ENCODE data around the gene UROS. TPM values are rescaled to one million over a fixed set of nuclear protein-coding genes. Genes with fewer than 3 reads are reported as not detected.

UROS gene
- total and polyA plus RNA-seq, 8 donors = 8.2 to 60.9 (median 22.5) TPM

DNA sequence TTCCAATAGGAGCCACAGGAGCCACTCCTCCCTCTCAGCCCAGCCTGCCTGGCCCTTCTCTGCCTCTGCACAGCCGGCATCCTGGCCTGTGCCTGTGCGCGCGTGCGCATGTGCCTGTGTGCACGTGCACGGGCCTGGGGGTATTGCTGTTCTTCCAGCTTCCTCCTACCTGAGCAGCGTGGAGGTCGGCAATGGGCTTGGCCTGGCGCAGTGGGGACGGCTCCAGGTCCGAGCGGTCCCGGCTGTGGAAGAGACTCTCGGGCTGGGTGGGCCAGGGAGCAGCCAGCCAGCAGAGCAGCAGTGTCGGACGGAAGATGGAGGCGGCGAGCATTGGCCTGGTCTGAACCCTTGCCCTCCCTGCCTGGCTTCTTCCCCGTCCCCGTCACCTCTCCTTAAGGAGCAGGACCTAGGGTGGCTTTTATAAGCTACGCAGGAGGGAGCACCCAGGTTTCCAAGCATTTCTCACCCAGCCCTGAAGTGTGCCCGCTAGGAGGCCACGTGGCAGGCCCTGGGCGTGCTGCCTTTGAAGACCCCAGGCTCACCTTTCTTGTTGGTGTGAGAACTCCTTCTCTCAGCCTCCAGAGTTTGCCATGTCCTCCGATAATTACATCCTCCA is 47.5 kb downstream of the UROS start, which contains the start of gene MMP21:
Gene MMP21 (minus strand): TSS at position 331 of the 616 bp plus-strand sequence. CDS start 0 bp downstream, at position 331.
- H3K9me3 ChIP-seq = no peaks in the 10 kb centered on the region
- peaks cover 0 to 7% (median 0%) of the 10 kb centered on the region in 4 donors for H3K4me1 ChIP-seq
- H3K4me3 ChIP-seq = no peak within 1 kb of the TSS
- H3K36me3 ChIP-seq = no peaks in the 10 kb centered on the region
- no peak within 1 kb of the TSS for H3K27ac ChIP-seq
- no peak for DNase-seq
- intact Hi-C loops (cut with DNase I; ENCODE audit: low total_unique reads) = no loop called here
- TF ChIP-seq, protein P1, sequence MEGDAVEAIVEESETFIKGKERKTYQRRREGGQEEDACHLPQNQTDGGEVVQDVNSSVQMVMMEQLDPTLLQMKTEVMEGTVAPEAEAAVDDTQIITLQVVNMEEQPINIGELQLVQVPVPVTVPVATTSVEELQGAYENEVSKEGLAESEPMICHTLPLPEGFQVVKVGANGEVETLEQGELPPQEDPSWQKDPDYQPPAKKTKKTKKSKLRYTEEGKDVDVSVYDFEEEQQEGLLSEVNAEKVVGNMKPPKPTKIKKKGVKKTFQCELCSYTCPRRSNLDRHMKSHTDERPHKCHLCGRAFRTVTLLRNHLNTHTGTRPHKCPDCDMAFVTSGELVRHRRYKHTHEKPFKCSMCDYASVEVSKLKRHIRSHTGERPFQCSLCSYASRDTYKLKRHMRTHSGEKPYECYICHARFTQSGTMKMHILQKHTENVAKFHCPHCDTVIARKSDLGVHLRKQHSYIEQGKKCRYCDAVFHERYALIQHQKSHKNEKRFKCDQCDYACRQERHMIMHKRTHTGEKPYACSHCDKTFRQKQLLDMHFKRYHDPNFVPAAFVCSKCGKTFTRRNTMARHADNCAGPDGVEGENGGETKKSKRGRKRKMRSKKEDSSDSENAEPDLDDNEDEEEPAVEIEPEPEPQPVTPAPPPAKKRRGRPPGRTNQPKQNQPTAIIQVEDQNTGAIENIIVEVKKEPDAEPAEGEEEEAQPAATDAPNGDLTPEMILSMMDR (IDR thresholded peaks at IDR 0.05) = no peak
- no peak for TF ChIP-seq POLR2A (IDR thresholded peaks at IDR 0.05)
- no peak for TF ChIP-seq POLR2AphosphoS5 (IDR thresholded peaks at IDR 0.05)
- no peak for TF ChIP-seq EP300 (IDR thresholded peaks at IDR 0.05)
- 89 to 93% (median 90%) methylated on average over 12 to 26 of the region's 26 CpGs for WGBS, 5 donors
- H3K27me3 ChIP-seq = peaks cover 0 to 14% (median 0%) of the 10 kb centered on the region in 3 donors

DNA sequence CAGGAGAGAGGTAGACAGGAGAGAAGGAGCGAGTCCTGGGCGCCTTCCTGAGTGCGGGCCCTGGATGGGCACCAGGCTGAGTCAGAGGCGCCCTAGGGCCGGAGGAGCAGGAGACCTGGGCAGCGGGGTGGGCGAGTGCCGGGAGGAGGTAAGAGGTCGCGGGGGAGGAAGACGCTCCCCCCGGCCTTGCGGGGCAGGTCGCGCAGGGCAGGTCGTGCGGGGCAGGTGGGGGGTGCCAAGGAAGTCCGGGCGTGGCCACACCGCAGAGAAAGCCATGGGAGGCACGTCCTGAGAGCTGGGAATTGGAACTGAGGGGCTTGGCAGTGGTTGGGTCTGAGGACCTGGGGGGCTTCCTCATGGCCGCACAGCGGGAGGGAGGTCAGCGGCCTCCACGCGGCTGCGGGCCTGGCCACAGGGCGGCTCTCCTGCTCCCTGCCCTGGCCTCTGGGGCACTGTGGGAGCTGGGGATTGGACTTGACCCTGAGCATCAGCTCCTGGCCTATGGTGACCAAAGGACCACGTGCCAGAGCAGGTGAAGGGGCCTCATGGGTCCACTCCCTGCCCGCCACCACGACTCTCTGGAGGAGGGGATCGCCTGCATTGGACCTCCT is 48.4 kb downstream of the UROS start:
- intact Hi-C loops (cut with DNase I; ENCODE audit: low total_unique reads) = no loop called here
- 89 to 93% (median 92%) methylated on average over 22 to 32 of the region's 32 CpGs for WGBS, 5 donors

DNA sequence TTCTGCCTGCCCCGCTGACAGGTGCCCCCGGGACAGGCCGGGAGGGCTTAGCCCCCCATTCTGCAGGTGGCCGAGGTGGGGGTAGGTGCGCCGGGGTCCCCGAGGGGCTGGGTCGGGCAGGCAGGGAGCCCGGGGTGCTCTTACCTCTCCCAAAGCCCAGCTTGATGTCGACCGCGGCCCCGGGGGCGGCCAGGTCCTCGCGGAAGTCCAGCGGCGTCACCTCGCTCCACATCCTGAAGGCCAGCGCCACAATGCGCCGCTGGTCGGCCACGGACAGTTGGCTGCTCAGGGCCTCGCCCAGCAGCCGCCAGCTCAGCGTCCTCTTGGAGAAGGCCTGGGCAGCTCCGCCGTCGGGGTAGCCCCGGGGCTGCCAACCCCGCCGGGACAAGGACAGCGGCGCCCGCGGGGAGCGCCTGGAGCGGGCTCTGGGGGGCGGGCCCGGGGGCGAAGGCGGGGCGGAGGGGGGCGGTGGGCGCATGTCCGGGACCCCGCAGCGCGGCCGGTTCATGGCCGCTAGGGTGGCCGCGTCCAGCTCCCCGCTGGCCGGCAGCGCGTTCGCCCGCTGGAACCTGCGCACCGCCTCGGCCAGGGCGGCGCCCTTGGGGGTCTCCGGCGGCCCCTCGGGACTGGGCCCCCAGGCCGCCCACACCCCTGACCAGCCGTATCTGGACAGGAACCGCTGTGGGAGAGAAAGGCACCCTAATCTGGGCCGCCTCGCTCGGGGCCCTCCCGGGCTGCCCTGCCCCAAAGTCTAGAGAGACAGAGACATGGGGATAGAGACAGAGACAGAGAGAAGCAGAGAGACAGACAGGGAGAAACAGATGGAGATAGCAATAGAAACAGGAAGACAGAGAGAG is 49.1 kb downstream of the UROS start:
- Histone ChIP-seq H3K27me3 (peaks cover 0 to 14% (median 0%) of the 10 kb centered on the region in 3 donors), H3K4me3 (peak overlapping the region in 2 of 4 donors; percentile 22 to 27), H3K9me3 (no peaks in the 10 kb centered on the region), H3K4me1 (peaks cover 0 to 10% (median 2%) of the 10 kb centered on the region in 4 donors), H3K27ac (no peak overlapping the region), H3K36me3 (peaks cover 0 to 7% (median 5%) of the 10 kb centered on the region in 4 donors)
- WGBS, 5 donors = 63 to 85% (median 80%) methylated on average over 5 to 75 of the region's 75 CpGs
- intact Hi-C loops (cut with DNase I; ENCODE audit: low total_unique reads) = no loop called here
- DNase-seq = no peak
- TF ChIP-seq POLR2A (IDR thresholded peaks at IDR 0.05) (no peak), EP300 (IDR thresholded peaks at IDR 0.05) (no peak), POLR2AphosphoS5 (IDR thresholded peaks at IDR 0.05) (no peak)
- TF ChIP-seq, protein P1 (IDR thresholded peaks at IDR 0.05) = no peak

More for the DNA sequence above, 48.4 kb downstream of the UROS start:
- Histone ChIP-seq H3K4me1 (peaks cover 0 to 7% (median 0%) of the 10 kb centered on the region in 4 donors), H3K36me3 (no peaks in the 10 kb centered on the region), H3K9me3 (no peaks in the 10 kb centered on the region), H3K4me3 (no peak overlapping the region), H3K27ac (no peak overlapping the region), H3K27me3 (peaks cover 0 to 14% (median 0%) of the 10 kb centered on the region in 3 donors)
- no peak for TF ChIP-seq POLR2AphosphoS5 (IDR thresholded peaks at IDR 0.05)
- TF ChIP-seq POLR2A (IDR thresholded peaks at IDR 0.05) = no peak
- TF ChIP-seq EP300 (IDR thresholded peaks at IDR 0.05) = no peak
- DNase-seq = no peak

DNA sequence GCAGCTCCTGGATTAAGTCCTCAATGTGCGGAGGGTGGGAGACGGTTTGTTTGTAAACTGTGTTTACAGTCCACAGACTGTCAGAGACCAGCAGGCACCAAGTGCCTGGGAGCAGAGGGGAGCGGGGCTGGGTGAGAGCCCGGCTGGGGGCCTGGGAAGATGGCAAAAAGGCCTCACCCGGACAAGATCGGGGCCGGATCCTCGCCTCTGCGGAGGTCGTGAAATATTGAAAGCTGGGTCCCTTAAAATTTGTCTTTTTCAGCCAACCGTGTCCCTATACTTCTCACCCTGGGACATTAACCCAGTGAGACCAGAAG is 50.2 kb downstream of the UROS start:
- Histone ChIP-seq H3K4me1 (peaks cover 0 to 20% (median 6%) of the 10 kb centered on the region in 4 donors), H3K27ac (no peak overlapping the region), H3K27me3 (peaks cover 0 to 14% (median 0%) of the 10 kb centered on the region in 3 donors), H3K4me3 (no peak overlapping the region), H3K9me3 (no peaks in the 10 kb centered on the region), H3K36me3 (peaks cover 0 to 7% (median 6%) of the 10 kb centered on the region in 4 donors)
- TF ChIP-seq, protein P1 (IDR thresholded peaks at IDR 0.05) = no peak
- no peak for TF ChIP-seq EP300 (IDR thresholded peaks at IDR 0.05)
- no peak for TF ChIP-seq POLR2AphosphoS5 (IDR thresholded peaks at IDR 0.05)
- no peak for TF ChIP-seq POLR2A (IDR thresholded peaks at IDR 0.05)
- DNase-seq = no peak
- intact Hi-C loops (cut with DNase I; ENCODE audit: low total_unique reads) = no loop called here
- WGBS, 5 donors = 85 to 95% (median 86%) methylated on average over 9 to 11 of the region's 11 CpGs
